ENCODE results near the gene RSPO4.
A peak's percentile ranks its signal among the peaks of the same experiment; 100 is the strongest.

Gene RSPO4

GRCh38 chr20:967796-968742 lies 34.0 kb downstream of the RSPO4 start:
- ATAC-seq (ENCODE audit: insufficient read depth, low read depth), result no peak
- no peak overlapping the region for H3K4me3 ChIP-seq (ENCODE audit: low read depth in 1 of 2, low read length in 2 of 2)
- no peaks in the 10 kb centered on the region for H4K20me1 ChIP-seq (ENCODE audit: insufficient read depth, low read length)

GRCh38 chr20:965956-966355 lies 36.2 kb downstream of the RSPO4 start:
- Histone ChIP-seq H3K9me3 (ENCODE audit: insufficient read depth, low read length, severe bottlenecking) (no peaks in the 10 kb centered on the region), H3K4me2 (ENCODE audit: insufficient read depth, low read length) (no peak overlapping the region), H3K27me3 (ENCODE audit: insufficient read depth, low read length, poor library complexity) (peaks cover 13% of the 10 kb centered on the region), H2AFZ (ENCODE audit: low read depth, low read length) (no peak overlapping the region), H3K36me3 (ENCODE audit: insufficient read depth, low read length) (no peaks in the 10 kb centered on the region), H3K4me3 (ENCODE audit: low read depth in 1 of 2, low read length in 2 of 2) (no peak overlapping the region), H3K9ac (ENCODE audit: low read depth, low read length) (no peak overlapping the region), H3K27ac (ENCODE audit: low read length) (no peak overlapping the region), H4K20me1 (ENCODE audit: insufficient read depth, low read length) (no peaks in the 10 kb centered on the region), H3K79me2 (ENCODE audit: insufficient read depth, low read length) (no peaks in the 10 kb centered on the region), H3K4me1 (ENCODE audit: insufficient read depth, low read length) (no peaks in the 10 kb centered on the region)
- ATAC-seq (ENCODE audit: insufficient read depth, low read depth) (no peak), DNase-seq (no peak)
- TF ChIP-seq EZH2 (IDR thresholded peaks at IDR 0.05; ENCODE audit: borderline replicate concordance, low read depth, low read length, severe bottlenecking) (no peak), CTCF (IDR thresholded peaks at IDR 0.05; ENCODE audit: borderline replicate concordance, extremely low read depth, low read length, poor library complexity, severe bottlenecking) (no peak)

More at GRCh38 chr20:967796-968742, 34.0 kb downstream of the RSPO4 start:
- Histone ChIP-seq H3K36me3 (ENCODE audit: insufficient read depth, low read length) (no peaks in the 10 kb centered on the region), H3K27ac (ENCODE audit: low read length) (no peak overlapping the region), H3K4me2 (ENCODE audit: insufficient read depth, low read length) (no peak overlapping the region), H3K79me2 (ENCODE audit: insufficient read depth, low read length) (no peaks in the 10 kb centered on the region), H3K9ac (ENCODE audit: low read depth, low read length) (no peak overlapping the region), H2AFZ (ENCODE audit: low read depth, low read length) (no peak overlapping the region), H3K27me3 (ENCODE audit: insufficient read depth, low read length, poor library complexity) (peaks cover 13% of the 10 kb centered on the region), H3K9me3 (ENCODE audit: insufficient read depth, low read length, severe bottlenecking) (no peaks in the 10 kb centered on the region), H3K4me1 (ENCODE audit: insufficient read depth, low read length) (no peaks in the 10 kb centered on the region)
- no peak for TF ChIP-seq EZH2 (IDR thresholded peaks at IDR 0.05; ENCODE audit: borderline replicate concordance, low read depth, low read length, severe bottlenecking)
- TF ChIP-seq CTCF (IDR thresholded peaks at IDR 0.05; ENCODE audit: borderline replicate concordance, extremely low read depth, low read length, poor library complexity, severe bottlenecking), result no peak
- DNase-seq, result peak; percentile 12

GRCh38 chr20:963795-964194 lies 38.3 kb downstream of the RSPO4 start:
- H3K79me2 ChIP-seq (ENCODE audit: insufficient read depth, low read length), result no peaks in the 10 kb centered on the region
- no peaks in the 10 kb centered on the region for H4K20me1 ChIP-seq (ENCODE audit: insufficient read depth, low read length)
- no peak overlapping the region for H3K9ac ChIP-seq (ENCODE audit: low read depth, low read length)
- H3K4me2 ChIP-seq (ENCODE audit: insufficient read depth, low read length), result no peak overlapping the region
- DNase-seq (no peak), ATAC-seq (ENCODE audit: insufficient read depth, low read depth) (no peak)
- no peaks in the 10 kb centered on the region for H3K9me3 ChIP-seq (ENCODE audit: insufficient read depth, low read length, severe bottlenecking)
- H3K4me3 ChIP-seq (ENCODE audit: low read depth in 1 of 2, low read length in 2 of 2), result no peak overlapping the region
- H3K4me1 ChIP-seq (ENCODE audit: insufficient read depth, low read length), result no peaks in the 10 kb centered on the region
- TF ChIP-seq CTCF (IDR thresholded peaks at IDR 0.05; ENCODE audit: borderline replicate concordance, extremely low read depth, low read length, poor library complexity, severe bottlenecking), result no peak
- TF ChIP-seq EZH2 (IDR thresholded peaks at IDR 0.05; ENCODE audit: borderline replicate concordance, low read depth, low read length, severe bottlenecking), result no peak
- no peaks in the 10 kb centered on the region for H3K36me3 ChIP-seq (ENCODE audit: insufficient read depth, low read length)
- H2AFZ ChIP-seq (ENCODE audit: low read depth, low read length), result no peak overlapping the region
- no peak overlapping the region for H3K27ac ChIP-seq (ENCODE audit: low read length)
- peaks cover 8% of the 10 kb centered on the region for H3K27me3 ChIP-seq (ENCODE audit: insufficient read depth, low read length, poor library complexity)

All from DND-41 (cell line).